ENCODE measurements around the gene DCD. TPM values are rescaled to one million over a fixed set of nuclear protein-coding genes. Genes with fewer than 3 reads are reported as not detected.

DCD gene
- total and polyA plus RNA-seq, 2 of the 8 experiments (the other 6 are each of a cell fraction or from before 2014, with no cell fraction given): not detected

DNA sequence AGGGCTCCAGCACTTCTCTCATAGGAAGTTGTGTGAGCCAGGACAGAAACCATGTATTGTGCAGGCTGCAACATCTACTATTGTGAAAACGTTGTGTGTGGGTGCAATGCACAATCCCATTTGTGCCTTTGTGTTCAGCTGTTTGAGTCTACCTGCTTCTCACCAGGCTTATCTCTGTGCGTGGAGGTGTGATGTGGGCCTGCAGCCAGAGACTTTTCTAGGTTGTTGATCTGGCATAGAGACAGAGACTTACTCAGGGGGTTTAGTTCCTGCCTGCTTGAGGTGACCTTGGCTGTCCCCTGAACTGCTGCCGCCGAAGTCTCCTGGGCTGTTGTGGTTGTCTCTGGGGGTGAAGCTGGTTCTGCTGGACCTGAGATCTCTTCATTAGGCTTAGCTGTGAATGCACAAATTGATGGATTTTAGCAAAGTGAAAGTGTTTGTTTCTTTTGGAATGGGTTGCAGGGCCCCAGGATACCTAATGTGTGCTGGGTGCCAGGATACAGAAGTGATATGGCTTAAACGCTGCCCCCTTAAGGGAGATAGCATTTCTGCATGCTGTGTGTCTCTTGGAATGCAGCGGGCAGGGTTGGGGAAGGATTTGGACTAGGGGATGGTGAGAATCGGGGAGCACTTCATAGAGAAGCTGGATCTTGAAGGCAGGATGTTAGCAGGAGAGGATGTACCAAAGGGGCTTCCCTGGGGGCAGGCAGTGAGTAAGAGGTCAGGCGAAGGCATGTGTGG, 16.0 kb downstream of the DCD start:
- FAIRE-seq (peak; percentile 87), DNase-seq (ENCODE audit: low read depth in 1 of 2, low spot score in 2 of 2) (peak in 1 of 2 experiments; percentile 50)
- H2BK20ac ChIP-seq (ENCODE audit: low read length): no peak overlapping the region
- peaks cover 13 to 16% of the 10 kb centered on the region in 2 experiments for H3K9me3 ChIP-seq (ENCODE audit: insufficient read depth in 2 of 2, low read depth in 1 of 2, low read length in 1 of 2)
- no peaks in the 10 kb centered on the region for H3K36me3 ChIP-seq (ENCODE audit: control insufficient read depth in 2 of 4, insufficient read depth in 4 of 4, low read length in 3 of 4)
- no peak overlapping the region for H4K5ac ChIP-seq (ENCODE audit: insufficient read length, low read depth, low read length)
- H3K18ac ChIP-seq (ENCODE audit: extremely low read depth, low read length): no peak overlapping the region
- peaks cover 0 to 3% (median 0%) of the 10 kb centered on the region in 4 experiments; a peak in 2 of 7 replicates for H3K4me1 ChIP-seq (replicated peaks in 1 of 4; ENCODE audit: control insufficient read depth in 3 of 4, insufficient read depth in 4 of 4, low read length in 3 of 4)
- no peak overlapping the region for H3K4me2 ChIP-seq (ENCODE audit: insufficient read depth in 1 of 2, low read depth in 2 of 2, low read length in 2 of 2)
- no peak overlapping the region for H4K8ac ChIP-seq (ENCODE audit: extremely low read depth, insufficient read depth, low read length)
- CTCF ChIA-PET (ENCODE audit: partially characterized antibody): interaction anchor here (0.8 to 4.2 kb wide), 24 partner anchors 9 to 1164 kb away, joined by 3 to 22 read pairs (median 4); no protein-coding TSS in a partner anchor
- POLR2A ChIA-PET (ENCODE audit: partially characterized antibody): interaction anchor here (1.1 kb wide), 1 partner anchor 24 kb away, joined by 3 read pairs; no protein-coding TSS in a partner anchor
- H3K56ac ChIP-seq (replicated peaks; ENCODE audit: insufficient read length, low read depth, low read length): no peak overlapping the region
- no peaks in the 10 kb centered on the region for H4K20me1 ChIP-seq (replicated peaks in 1 of 2; ENCODE audit: control insufficient read depth in 1 of 2, insufficient read depth in 2 of 2, low read length in 2 of 2)
- H3K27me3 ChIP-seq (replicated peaks in 1 of 4; ENCODE audit: control insufficient read depth in 3 of 4, extremely low read depth in 1 of 4, insufficient read depth in 3 of 4, low read length in 3 of 4): no peaks in the 10 kb centered on the region
- no peaks in the 10 kb centered on the region for H3K79me2 ChIP-seq (ENCODE audit: control insufficient read depth in 1 of 2, insufficient read depth in 2 of 2, low read length in 2 of 2)
- WGBS, 2 experiments (ENCODE audit: extremely low coverage in 1 of 2, insufficient coverage in 1 of 2, insufficient read length in 1 of 2, insufficient replicate concordance in 2 of 2, low coverage in 1 of 2, low lambda C conversion rate in 2 of 2, missing lambda C conversion rate in 1 of 2): 70% methylated on average over 8 of the region's 8 CpGs; no CpG with 5 or more reads in 1 of the 2 experiments
- no peaks in the 10 kb centered on the region for H3K23me2 ChIP-seq (ENCODE audit: low read depth, low read length)
- H2BK5ac ChIP-seq (ENCODE audit: low read depth, low read length): no peak overlapping the region; the same call in 1 of the 2 replicates
- no peak overlapping the region for H3K14ac ChIP-seq (ENCODE audit: insufficient read length)
- no peak overlapping the region for H3K4ac ChIP-seq (replicated peaks; ENCODE audit: insufficient read length, low read depth, low read length)
- no peak overlapping the region for H4K91ac ChIP-seq (replicated peaks; ENCODE audit: insufficient read length, low read length)
- no peak overlapping the region for H2BK120ac ChIP-seq (replicated peaks; ENCODE audit: low read depth, low read length)
- no peaks in the 10 kb centered on the region for H3K79me1 ChIP-seq (ENCODE audit: low read depth, low read length)
- H3K23ac ChIP-seq (ENCODE audit: insufficient read length): no peak overlapping the region
- no peak overlapping the region for H2AK5ac ChIP-seq (ENCODE audit: low read depth, low read length)
- no peak overlapping the region for H2BK12ac ChIP-seq (ENCODE audit: low read depth, low read length)
- no peak overlapping the region for H2BK15ac ChIP-seq (ENCODE audit: low read length)
- H2AFZ ChIP-seq (ENCODE audit: low read length): 0 out of 2 replicates have a peak overlapping the region, but pooled peaks have one; percentile 31
- TF ChIP-seq TEAD4 (IDR thresholded peaks at IDR 0.05; ENCODE audit: low read depth, low read length) (peak; percentile 84), HDAC2 (IDR thresholded peaks at IDR 0.05; ENCODE audit: borderline replicate concordance in 1 of 2, low read depth in 2 of 2, low read length in 2 of 2) (no peak), JUND (IDR thresholded peaks at IDR 0.05; ENCODE audit: low read length) (no peak), ASH2L (IDR thresholded peaks at IDR 0.05; ENCODE audit: low read length) (no peak), SP2 (IDR thresholded peaks at IDR 0.05; ENCODE audit: low read length) (no peak), PHF8 (conservative IDR thresholded peaks at IDR 0.05; ENCODE audit: low read depth, low read length) (no peak), SP4 (IDR thresholded peaks at IDR 0.05; ENCODE audit: low read length) (no peak), RAD21 (IDR thresholded peaks at IDR 0.05 in 1 of 2, conservative IDR thresholded peaks at IDR 0.05 in 1 of 2; ENCODE audit: low read depth in 2 of 2, low read length in 2 of 2) (peak in 1 of 2 experiments; percentile 36; a peak in 1 of 4 replicates)
- TF ChIP-seq, protein P1, sequence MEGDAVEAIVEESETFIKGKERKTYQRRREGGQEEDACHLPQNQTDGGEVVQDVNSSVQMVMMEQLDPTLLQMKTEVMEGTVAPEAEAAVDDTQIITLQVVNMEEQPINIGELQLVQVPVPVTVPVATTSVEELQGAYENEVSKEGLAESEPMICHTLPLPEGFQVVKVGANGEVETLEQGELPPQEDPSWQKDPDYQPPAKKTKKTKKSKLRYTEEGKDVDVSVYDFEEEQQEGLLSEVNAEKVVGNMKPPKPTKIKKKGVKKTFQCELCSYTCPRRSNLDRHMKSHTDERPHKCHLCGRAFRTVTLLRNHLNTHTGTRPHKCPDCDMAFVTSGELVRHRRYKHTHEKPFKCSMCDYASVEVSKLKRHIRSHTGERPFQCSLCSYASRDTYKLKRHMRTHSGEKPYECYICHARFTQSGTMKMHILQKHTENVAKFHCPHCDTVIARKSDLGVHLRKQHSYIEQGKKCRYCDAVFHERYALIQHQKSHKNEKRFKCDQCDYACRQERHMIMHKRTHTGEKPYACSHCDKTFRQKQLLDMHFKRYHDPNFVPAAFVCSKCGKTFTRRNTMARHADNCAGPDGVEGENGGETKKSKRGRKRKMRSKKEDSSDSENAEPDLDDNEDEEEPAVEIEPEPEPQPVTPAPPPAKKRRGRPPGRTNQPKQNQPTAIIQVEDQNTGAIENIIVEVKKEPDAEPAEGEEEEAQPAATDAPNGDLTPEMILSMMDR (IDR thresholded peaks at IDR 0.05; ENCODE audit: control extremely low read depth in 1 of 3, insufficient read depth in 1 of 3, low read depth in 1 of 3, low read length in 3 of 3): peak; percentile 51 to 73 (median 56); a peak in 3 of 4 replicates
- H3K27ac ChIP-seq (ENCODE audit: low read depth, low read length): no peak overlapping the region
- no peak overlapping the region for H3K4me3 ChIP-seq (ENCODE audit: extremely low read depth in 1 of 4, insufficient read depth in 2 of 4, low read depth in 3 of 4, low read length in 4 of 4)
- H3K9ac ChIP-seq (replicated peaks in 1 of 4; ENCODE audit: extremely low read depth in 1 of 4, low read depth in 3 of 4, low read length in 3 of 4): no peak overlapping the region
